22Rv1 (cell line): Measurements from ENCODE around the gene RBKS.
"Not testable (repeated sequence)": the region's sequence is repeated elsewhere in the genome, so short reads cannot be mapped to it uniquely, and the experiment has no call there.

Experiments used
- ZFX ChIP-seq: fragments of 450-650 bp; IDR thresholded peaks from 2 replicates; pipeline ENCODE4 v1.6.1; 2017; ENCODE audit warnings: antibody characterized with exemption, borderline replicate concordance
- TF ChIP-seq, protein P1 (sequence below): fragments of 450-650 bp; IDR thresholded peaks from 2 replicates; pipeline ENCODE4 v1.5.1; 2017; ENCODE audit warnings: mild to moderate bottlenecking

DNA sequence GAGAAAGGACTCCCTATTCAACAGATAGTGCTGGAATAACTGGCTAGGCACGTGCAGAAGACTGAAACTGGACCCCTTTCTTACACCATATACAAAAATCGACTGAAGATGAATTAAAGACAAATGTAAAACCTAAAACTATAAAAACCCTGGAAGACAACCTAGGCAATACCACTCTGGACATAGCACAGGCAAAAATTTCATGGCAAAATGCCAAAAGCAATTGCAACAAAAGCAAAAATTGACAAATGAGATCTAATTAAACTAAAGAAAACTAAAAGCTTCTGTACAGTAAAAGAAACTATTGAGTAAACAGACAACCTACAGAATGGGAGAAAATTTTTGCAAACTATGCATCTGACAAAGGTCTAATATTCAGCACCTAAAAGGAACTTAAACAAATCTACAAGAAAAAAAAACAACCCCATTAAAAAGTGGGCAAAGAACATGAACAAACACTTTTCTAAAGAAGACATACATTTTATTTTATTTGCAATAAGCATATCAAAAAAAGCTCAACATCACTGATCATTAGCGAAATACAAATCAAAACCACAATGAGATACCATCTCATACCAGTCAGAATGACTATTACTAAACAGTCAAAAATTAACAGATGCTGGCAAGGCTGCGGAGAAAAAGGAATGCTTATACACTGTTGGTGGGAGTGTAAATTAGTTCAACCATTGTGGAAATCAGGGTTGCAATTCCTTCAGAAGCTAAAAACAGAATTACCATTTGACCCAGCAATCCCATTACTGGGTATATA is 8.2 kb downstream of the RBKS start:
- TF ChIP-seq, protein P1, sequence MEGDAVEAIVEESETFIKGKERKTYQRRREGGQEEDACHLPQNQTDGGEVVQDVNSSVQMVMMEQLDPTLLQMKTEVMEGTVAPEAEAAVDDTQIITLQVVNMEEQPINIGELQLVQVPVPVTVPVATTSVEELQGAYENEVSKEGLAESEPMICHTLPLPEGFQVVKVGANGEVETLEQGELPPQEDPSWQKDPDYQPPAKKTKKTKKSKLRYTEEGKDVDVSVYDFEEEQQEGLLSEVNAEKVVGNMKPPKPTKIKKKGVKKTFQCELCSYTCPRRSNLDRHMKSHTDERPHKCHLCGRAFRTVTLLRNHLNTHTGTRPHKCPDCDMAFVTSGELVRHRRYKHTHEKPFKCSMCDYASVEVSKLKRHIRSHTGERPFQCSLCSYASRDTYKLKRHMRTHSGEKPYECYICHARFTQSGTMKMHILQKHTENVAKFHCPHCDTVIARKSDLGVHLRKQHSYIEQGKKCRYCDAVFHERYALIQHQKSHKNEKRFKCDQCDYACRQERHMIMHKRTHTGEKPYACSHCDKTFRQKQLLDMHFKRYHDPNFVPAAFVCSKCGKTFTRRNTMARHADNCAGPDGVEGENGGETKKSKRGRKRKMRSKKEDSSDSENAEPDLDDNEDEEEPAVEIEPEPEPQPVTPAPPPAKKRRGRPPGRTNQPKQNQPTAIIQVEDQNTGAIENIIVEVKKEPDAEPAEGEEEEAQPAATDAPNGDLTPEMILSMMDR, result not testable (repeated sequence)
- TF ChIP-seq ZFX, result not testable (repeated sequence)
